Ovary (tissue), 9 donors: ENCODE results near the gene RGS3. TPM values are rescaled to one million over a fixed set of nuclear protein-coding genes. Genes with fewer than 3 reads are reported as not detected.

Source experiments
- DNase-seq, 5 donors: peaks; one replicate each; pipeline ENCODE4 v3.0.0-alpha.2; 2019 to 2020
- H3K27ac ChIP-seq, 2 donors: fragments of 200-600 bp; one replicate each; pipeline versions ENCODE4 v1.5.1 to v1.8.0; 2019 to 2022
- H3K27me3 ChIP-seq: fragments of 200-600 bp; one replicate; pipeline ENCODE4 v1.8.0; 2022
- H3K36me3 ChIP-seq: fragments of 200-600 bp; sonication (generic); one replicate; pipeline ENCODE4 v1.5.1; 2019
- H3K4me1 ChIP-seq: one replicate; pipeline ENCODE4 v1.8.1; 2013; ENCODE audit warnings: mild to moderate bottlenecking, moderate library complexity; ENCODE audit not compliant: insufficient read depth
- H3K4me3 ChIP-seq: fragments of 200-600 bp; sonication (generic); one replicate; pipeline ENCODE4 v1.5.1; 2017
- H3K9me3 ChIP-seq, 2 donors: fragments of 200-600 bp in 1 of 2; sonication (generic) in 1 of 2; one replicate each; pipeline versions ENCODE4 v1.5.1 to v1.8.1; 2013 to 2019; ENCODE audit warnings: mild to moderate bottlenecking in 1 of 2, moderate library complexity in 1 of 2
- CTCF ChIP-seq, 3 donors: fragments of 450-650 bp in 2 of 3; fragments of 200-600 bp in 1 of 3; IDR thresholded peaks; one replicate each; pipeline versions ENCODE4 v1.5.1 to v1.8.0; 2016 to 2022; ENCODE audit warnings: antibody characterized with exemption in 3 of 3, mild to moderate bottlenecking in 1 of 3
- EP300 ChIP-seq: sonication (generic); formaldehyde crosslinking; IDR thresholded peaks from one replicate; pipeline ENCODE4 v1.6.1; 2017; ENCODE audit warnings: antibody characterized with exemption
- POLR2A ChIP-seq: fragments of 450-650 bp; IDR thresholded peaks from one replicate; pipeline ENCODE4 v1.6.1; 2017; ENCODE audit warnings: antibody characterized with exemption, mild to moderate bottlenecking, moderate library complexity
- WGBS, 3 donors: extraction: QIAGEN DNeasy Blood & Tissue Kit in 1 of 3; methylation state at CpG; one replicate each; pipeline versions ENCODE4 v1.1.5 to v1.1.7; 2013 to 2017; 5-methylcytosine and 5-hydroxymethylcytosine counted together
- intact Hi-C, 4 donors: fragments of 100-400 bp; cut with DNase I; formaldehyde crosslinking; loops; one replicate each; pipeline versions ENCODE4 v1.11.0 to v1.15.1; 2022 to 2023
- polyA plus RNA-seq, 2 donors: library from polyadenylated mRNA; stranded (reverse); fragments of 200-250 nt in 1 of 2; fragments of 350-450 nt in 1 of 2; fragmentation: Illumina TruSeq in 1 of 2; extraction: RNeasy Lipid Tissue Mini Kit (QIAGEN cat#74804) in 1 of 2; gene quantifications; one replicate each; pipeline ENCODE4 v1.2.3, GENCODE V29; 2013 to 2014
- total RNA-seq, 7 donors: library from RNA; depleted of rRNA in 2 of 7; stranded (reverse); fragments of >200 nt in 2 of 7; fragmentation: NEBNext Ultra II Directional in 3 of 7; extraction: Animal tissue kit (Norgen Biotek cat#: 25700) in 3 of 7; gene quantifications; one replicate each; pipeline versions ENCODE4 v1.1.0 to v1.2.4, GENCODE V29; 2016 to 2023
- donor health status: DM: no; HTN: no; CAD: no; lungs with moderate emphysema.
- donor health status: DM: no; HTN: no; CAD: no.
- donor health status: Bipolar disorder and iron deficiency.
- donor health status: DM: yes; HTN: yes; CAD: no.
- donor health status: DM: no; HTN: no; CAD: no.
- donor health status: DM: yes; HTN: yes; CAD: no.

RGS3 gene
- total and polyA plus RNA-seq, 9 donors, result 6.1 to 49.3 (median 15.4) TPM

- 78 to 89% (median 83%) methylated on average over 1 of the region's 1 CpG for WGBS, 3 donors
- no peak overlapping the region for H3K27ac ChIP-seq
- no peaks in the 10 kb centered on the region for H3K4me1 ChIP-seq
- no peaks in the 10 kb centered on the region for H3K9me3 ChIP-seq
- no peak overlapping the region for H3K4me3 ChIP-seq
- TF ChIP-seq POLR2A, result no peak
- TF ChIP-seq CTCF (IDR thresholded peaks at IDR 0.05), result no peak
- no peak for TF ChIP-seq EP300
- intact Hi-C loops, result no loop called here
- DNase-seq, result no peak
- H3K36me3 ChIP-seq, result no peaks in the 10 kb centered on the region
- H3K27me3 ChIP-seq, result no peaks in the 10 kb centered on the region
Observed at GRCh38 chr9:113471143-113471542, 7.6 kb downstream of the RGS3 start.

- 79 to 87% (median 82%) methylated on average over 6 of the region's 6 CpGs for WGBS, 3 donors
- Histone ChIP-seq H3K27me3 (no peaks in the 10 kb centered on the region), H3K36me3 (no peaks in the 10 kb centered on the region), H3K4me1 (no peaks in the 10 kb centered on the region), H3K9me3 (no peaks in the 10 kb centered on the region), H3K4me3 (no peak overlapping the region), H3K27ac (no peak overlapping the region)
- DNase-seq, result no peak
- TF ChIP-seq CTCF (IDR thresholded peaks at IDR 0.05), result no peak
- TF ChIP-seq POLR2A, result no peak
- no peak for TF ChIP-seq EP300
- intact Hi-C loops, result no loop called here
Observed at GRCh38 chr9:113471566-113471965, 8.0 kb downstream of the RGS3 start.

GRCh38 chr9:113472199-113472598 is 8.7 kb downstream of the RGS3 start:
- Histone ChIP-seq H3K4me3 (no peak overlapping the region), H3K9me3 (no peaks in the 10 kb centered on the region), H3K27me3 (no peaks in the 10 kb centered on the region), H3K4me1 (no peaks in the 10 kb centered on the region), H3K27ac (no peak overlapping the region), H3K36me3 (no peaks in the 10 kb centered on the region)
- no peak for TF ChIP-seq EP300
- TF ChIP-seq CTCF (IDR thresholded peaks at IDR 0.05), result no peak
- TF ChIP-seq POLR2A, result no peak
- 95% methylated on average over 5 of the region's 5 CpGs for WGBS, 3 donors
- no peak for DNase-seq
- intact Hi-C loops, result no loop called here

GRCh38 chr9:113474360-113475028 is 11.0 kb downstream of the RGS3 start:
- TF ChIP-seq EP300, result no peak
- TF ChIP-seq POLR2A, result no peak
- TF ChIP-seq CTCF (IDR thresholded peaks at IDR 0.05), result no peak
- DNase-seq, result no peak
- no peaks in the 10 kb centered on the region for H3K36me3 ChIP-seq
- H3K27me3 ChIP-seq, result no peaks in the 10 kb centered on the region
- 82 to 94% (median 88%) methylated on average over 8 of the region's 8 CpGs for WGBS, 3 donors
- no peak overlapping the region for H3K27ac ChIP-seq
- H3K4me1 ChIP-seq, result no peaks in the 10 kb centered on the region
- no peaks in the 10 kb centered on the region for H3K9me3 ChIP-seq
- intact Hi-C loops, result no loop called here
- no peak overlapping the region for H3K4me3 ChIP-seq
